ENCODE results near the gene SDF2L1.
A peak's percentile ranks its signal among the peaks of the same experiment; 100 is the strongest.

SDF2L1 gene

GRCh38 chr22:21624880-21625791, 17.0 kb upstream of the SDF2L1 start:
- H3K4me3 Mint-ChIP-seq = no peak overlapping the region
- H3K9me3 Mint-ChIP-seq = no peaks in the 10 kb centered on the region
- peaks cover 14% of the 10 kb centered on the region for H3K36me3 Mint-ChIP-seq (ENCODE audit: low read depth)
- H3K27ac Mint-ChIP-seq = peak overlapping the region; percentile 80
- no peaks in the 10 kb centered on the region for H3K27me3 Mint-ChIP-seq (ENCODE audit: low read depth, poor library complexity)
- no peak for TF ChIP-seq CTCF (IDR thresholded peaks at IDR 0.05)
- DNase-seq = no peak
- peaks cover 58% of the 10 kb centered on the region for H3K4me1 Mint-ChIP-seq

- Mint-ChIP-seq H3K27ac (peak overlapping the region; percentile 92), H3K9me3 (no peaks in the 10 kb centered on the region), H3K4me3 (no peak overlapping the region), H3K27me3 (ENCODE audit: low read depth, poor library complexity) (no peaks in the 10 kb centered on the region), H3K36me3 (ENCODE audit: low read depth) (peaks cover 14% of the 10 kb centered on the region), H3K4me1 (peaks cover 55% of the 10 kb centered on the region)
- no peak for DNase-seq
- no peak for TF ChIP-seq CTCF (IDR thresholded peaks at IDR 0.05)
These were observed 15.9 kb upstream of the SDF2L1 start for GRCh38 chr22:21626073-21626734.

- H3K4me3 Mint-ChIP-seq = peak overlapping the region; percentile 27
- no peaks in the 10 kb centered on the region for H3K27me3 Mint-ChIP-seq (ENCODE audit: low read depth, poor library complexity)
- no peak for DNase-seq
- H3K27ac Mint-ChIP-seq = peak overlapping the region; percentile 92
- H3K9me3 Mint-ChIP-seq = no peaks in the 10 kb centered on the region
- peaks cover 49% of the 10 kb centered on the region for H3K4me1 Mint-ChIP-seq
- H3K36me3 Mint-ChIP-seq (ENCODE audit: low read depth) = peaks cover 13% of the 10 kb centered on the region
- no peak for TF ChIP-seq CTCF (IDR thresholded peaks at IDR 0.05)
These were observed 15.2 kb upstream of the SDF2L1 start for GRCh38 chr22:21626735-21627469.

- Mint-ChIP-seq H3K27ac (peak overlapping the region; percentile 29), H3K27me3 (ENCODE audit: low read depth, poor library complexity) (no peaks in the 10 kb centered on the region), H3K4me1 (peaks cover 32% of the 10 kb centered on the region), H3K4me3 (peak overlapping the region; percentile 85), H3K9me3 (no peaks in the 10 kb centered on the region), H3K36me3 (ENCODE audit: low read depth) (peaks cover 9% of the 10 kb centered on the region)
- no peak for DNase-seq
- no peak for TF ChIP-seq CTCF (IDR thresholded peaks at IDR 0.05)
These were observed 13.5 kb upstream of the SDF2L1 start for GRCh38 chr22:21628386-21629254.
